Activated CD8-positive, alpha-beta memory T cell treated with anti-CD3 and anti-CD28 coated beads, Interleukin-2, amount 50 U/mL, for 1 hour (primary cell): ENCODE results near the gene FH.

Experiments used
- DNase-seq: peaks from one replicate; pipeline ENCODE4 v3.0.0-alpha.2; 2020; ENCODE audit errors: extremely low read depth

Gene FH

GRCh38 chr1:241521718-241522117 lies 2.2 kb upstream of the FH start:
- DNase-seq, result no peak

DNA sequence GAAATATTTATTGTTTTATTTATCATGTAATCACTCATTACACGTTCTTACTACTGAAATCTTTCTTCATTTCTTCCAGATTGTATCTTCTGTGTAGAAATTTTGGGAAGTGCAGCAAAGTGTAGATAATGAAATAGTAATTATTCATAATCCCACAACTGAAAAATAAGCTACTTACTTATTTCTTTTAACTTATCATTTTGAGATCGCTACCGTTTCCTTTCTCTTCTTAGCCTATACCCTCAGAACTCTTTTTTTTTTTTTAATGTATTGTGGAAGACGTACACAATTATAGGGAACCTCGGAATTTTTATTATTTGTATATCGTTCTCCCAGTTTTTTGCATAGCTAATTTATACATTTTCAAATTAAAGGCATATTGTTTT lies 518 bp upstream of the FH start:
- no peak for DNase-seq

DNA sequence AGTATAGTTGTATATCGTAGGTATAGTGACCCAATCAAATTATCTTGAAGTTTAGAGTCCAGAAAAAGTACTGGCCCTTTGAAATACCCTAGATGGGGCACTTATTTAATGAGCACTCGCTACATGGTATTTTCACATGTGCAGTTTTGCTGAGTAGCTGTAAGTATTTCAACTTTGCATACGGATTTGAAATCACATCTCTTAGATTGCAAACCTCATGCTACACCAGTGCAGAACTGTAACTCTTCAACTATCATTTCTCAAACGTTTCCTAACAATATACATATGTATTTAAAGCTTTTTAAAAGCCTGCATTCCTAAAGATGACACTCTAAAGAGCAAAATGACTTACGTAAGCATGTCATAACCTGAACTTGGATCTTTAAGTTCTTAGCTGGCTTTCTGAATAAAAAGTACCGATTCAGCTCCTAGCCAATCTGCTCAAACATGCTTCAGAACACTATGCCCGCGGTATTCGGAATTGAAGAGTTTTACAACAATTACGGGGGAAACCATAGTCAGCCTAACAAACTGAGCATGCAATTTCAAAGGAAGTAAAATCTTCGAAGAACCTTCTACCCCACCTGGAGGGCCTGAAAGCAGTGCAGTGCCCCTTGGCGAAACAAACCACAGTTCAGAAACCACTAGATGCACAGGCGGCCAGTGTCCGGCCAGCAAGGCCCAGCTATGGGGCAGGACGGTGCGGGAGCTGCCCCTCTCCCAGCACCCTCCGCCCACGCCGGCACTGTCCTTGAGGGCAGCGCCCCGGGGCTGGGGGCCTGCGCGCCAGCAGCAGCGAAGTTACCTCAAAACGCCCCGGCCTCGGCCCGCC lies 863 bp downstream of the FH start:
- no peak for DNase-seq

DNA sequence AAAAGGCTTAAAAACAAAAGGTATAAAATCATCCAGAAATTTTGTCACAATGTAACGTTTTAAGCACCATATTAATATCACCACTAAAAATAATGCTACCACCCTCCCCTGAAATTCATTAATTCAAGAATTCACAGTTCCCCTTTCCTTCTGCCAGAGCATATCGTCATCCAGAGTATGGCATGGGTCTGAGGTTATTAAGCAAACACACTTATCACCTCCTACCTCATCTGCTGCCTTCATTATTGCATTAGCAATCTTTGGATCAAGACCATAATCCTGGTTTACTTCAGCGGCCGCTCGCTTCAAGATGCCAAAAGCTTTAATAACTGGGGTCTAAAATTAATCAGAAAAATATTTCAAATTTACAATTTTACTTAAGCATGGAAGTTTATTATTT lies 6.2 kb downstream of the FH start:
- DNase-seq, result no peak

GRCh38 chr1:241507189-241507863 lies 12.2 kb downstream of the FH start:
- DNase-seq, result no peak

DNA sequence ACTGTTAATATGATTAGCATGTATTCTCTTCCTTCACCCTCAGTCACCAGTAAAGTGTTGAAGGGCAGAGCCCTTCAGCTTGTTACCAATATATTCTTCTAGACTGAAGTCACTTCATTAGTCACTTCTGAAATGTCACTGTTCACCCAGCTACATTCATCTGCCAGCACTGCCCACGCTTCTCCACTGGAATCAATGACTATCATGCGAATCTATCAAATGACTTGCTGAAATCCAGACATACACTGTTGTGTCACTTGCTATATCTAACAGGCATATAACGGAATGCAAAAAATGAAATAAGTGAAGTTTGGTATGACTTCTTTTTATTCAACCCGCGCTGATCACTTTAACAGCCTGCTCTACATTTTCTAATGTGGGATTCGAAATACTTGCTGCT lies 16.1 kb downstream of the FH start:
- no peak for DNase-seq

GRCh38 chr1:241499910-241500309 lies 19.6 kb downstream of the FH start:
- no peak for DNase-seq

GRCh38 chr1:241495741-241496140 lies 23.8 kb downstream of the FH start:
- DNase-seq, result no peak

- no peak for DNase-seq
These were observed 30.8 kb downstream of the FH start for GRCh38 chr1:241488739-241489138.

- DNase-seq, result no peak
These were observed 34.0 kb downstream of the FH start for GRCh38 chr1:241485554-241485992.

DNA sequence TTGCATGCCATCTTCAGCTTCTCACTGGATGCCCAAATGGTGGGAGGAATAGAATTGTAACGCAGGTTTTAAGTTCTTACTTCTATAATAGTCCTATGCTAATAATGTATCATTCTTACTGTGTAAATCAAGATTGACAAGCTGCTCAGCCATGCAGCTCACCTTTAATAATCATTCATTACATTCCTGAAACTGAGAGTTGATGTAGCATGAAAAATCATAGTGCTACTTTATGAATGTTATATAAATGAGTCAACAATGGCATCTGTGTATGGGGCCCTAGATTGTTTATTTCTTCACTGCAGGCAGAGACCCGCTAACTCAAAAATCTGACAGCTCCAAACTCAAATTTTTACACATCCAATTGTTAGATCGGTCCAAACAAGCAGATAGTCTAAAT lies 34.4 kb downstream of the FH start:
- no peak for DNase-seq

DNA sequence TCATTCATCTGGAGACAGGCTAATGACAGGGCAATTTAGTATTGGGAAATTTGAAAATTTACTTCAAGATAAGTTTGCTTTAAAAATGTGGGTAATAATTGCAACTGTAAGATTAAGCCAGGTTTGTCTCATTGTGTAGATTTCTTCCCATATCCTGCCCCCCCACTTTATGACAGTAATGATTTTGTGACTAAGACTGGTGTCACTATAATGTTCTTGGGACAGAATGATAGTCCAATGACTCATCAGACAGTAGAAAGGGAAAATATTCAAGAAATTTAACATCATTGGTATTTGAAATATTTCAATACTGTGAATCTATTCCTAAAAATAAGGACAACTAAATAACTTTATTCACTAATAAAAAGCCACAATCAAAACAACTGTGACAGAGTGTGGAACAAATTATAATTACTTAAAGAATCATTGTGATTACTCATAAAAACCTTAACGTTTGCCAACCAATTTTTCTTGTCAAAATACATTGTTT lies 36.7 kb downstream of the FH start:
- no peak for DNase-seq

- no peak for DNase-seq
These were observed 40.3 kb downstream of the FH start for GRCh38 chr1:241479294-241479693.

DNA sequence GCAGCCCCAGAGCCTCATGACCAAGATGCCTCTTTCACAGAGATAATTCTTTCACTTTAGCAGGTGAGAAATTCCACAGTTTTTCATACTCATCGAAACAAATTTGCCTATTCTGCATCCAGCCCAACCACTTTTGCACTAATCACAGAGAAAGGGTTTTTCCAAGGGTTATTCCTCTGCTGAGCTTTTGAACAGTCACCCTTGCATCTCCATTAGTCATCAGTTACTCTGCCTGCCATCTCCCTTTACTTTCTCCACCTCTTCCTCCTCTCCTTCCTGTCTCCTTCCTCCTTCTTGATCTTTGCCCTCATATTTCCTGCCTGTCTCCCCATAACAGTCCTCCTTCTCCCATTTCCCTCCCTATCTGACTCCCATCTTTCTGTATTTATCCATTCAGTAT lies 43.9 kb downstream of the FH start:
- DNase-seq, result no peak

- no peak for DNase-seq
These were observed 46.5 kb downstream of the FH start for GRCh38 chr1:241473026-241473425.

- DNase-seq, result no peak
These were observed 48.5 kb downstream of the FH start for GRCh38 chr1:241470908-241471590.

DNA sequence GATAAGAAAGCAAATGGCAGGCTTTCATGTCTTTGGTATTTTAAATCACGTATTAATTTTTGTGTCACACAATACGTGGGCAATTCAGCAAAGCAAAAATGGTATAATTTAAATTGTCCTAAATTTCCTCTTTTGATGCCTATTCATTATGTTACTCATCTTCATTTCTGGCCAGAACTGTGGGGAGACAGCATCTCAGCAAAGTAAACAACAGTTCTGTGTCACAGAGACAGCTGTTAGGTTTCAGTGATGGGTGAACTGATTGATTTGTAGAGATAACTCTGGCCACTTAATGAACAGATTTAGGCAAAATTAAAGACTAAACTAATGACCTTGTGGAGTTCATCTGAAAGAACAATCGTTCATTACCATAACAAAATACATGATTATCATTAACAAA lies 49.2 kb downstream of the FH start:
- DNase-seq, result no peak

- DNase-seq, result no peak
These were observed 53.9 kb downstream of the FH start for GRCh38 chr1:241465673-241466072.

GRCh38 chr1:241464985-241465384 lies 54.6 kb downstream of the FH start:
- DNase-seq, result no peak

DNA sequence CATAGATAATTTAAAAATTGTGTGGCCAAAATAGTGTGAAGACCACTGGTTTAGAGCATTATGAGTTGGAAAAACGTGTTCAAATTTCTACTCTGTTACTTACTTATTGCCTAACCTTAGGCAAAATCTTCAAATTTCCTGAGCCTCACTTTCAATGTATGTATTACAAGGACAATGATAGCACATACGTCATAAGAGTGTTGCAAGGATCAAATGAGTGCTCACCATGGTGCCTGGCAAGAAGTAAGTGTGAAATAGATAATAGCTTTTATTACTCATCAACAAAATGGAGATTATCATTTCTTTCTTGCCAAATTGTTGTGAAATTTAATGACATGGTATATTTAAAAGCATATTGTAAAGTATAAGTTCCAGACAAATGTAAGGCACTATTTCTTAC lies 57.2 kb downstream of the FH start:
- DNase-seq, result no peak

DNA sequence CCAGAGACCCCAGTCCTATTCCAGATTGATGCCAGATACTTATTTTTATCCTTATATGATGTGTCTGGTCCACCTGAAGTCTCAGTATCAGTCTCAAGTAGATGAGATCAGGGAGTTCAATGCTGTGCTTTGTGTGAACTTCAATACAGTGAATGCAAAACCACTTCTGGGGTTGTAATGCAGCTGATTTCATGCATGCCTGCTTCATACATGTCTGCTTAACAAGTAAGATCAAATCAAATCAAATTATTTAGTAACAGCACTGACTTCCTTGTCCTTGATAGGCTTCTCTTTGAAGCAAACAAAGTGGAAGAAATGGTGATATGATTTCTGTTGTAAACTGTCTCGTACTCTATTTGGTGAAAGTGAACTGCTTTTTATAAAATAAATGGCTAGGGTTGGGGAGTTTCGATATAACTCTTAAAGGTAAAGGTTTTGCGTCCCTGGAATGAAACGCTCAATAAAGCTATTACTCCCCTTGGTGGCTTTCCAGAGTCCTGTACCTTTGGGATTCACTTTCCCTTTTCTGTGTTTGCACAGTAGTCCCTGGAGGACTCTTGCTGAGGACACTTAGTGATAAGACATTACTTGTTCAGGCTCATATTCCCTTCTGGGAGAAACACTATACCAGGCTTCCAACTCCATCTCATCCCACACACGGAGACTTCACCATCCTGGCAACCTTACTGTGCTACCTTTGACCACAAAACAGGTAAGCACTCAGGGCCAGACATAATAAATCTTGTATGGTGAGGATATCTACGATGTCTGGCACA lies 59.3 kb downstream of the FH start:
- no peak for DNase-seq
